ENCODE results near the gene TAS2R41.
"Not testable (repeated sequence)": the region's sequence is repeated elsewhere in the genome, so short reads cannot be mapped to it uniquely, and the experiment has no call there.

The TAS2R41 gene

GRCh38 chr7:143456992-143457793 is 20.5 kb upstream of the TAS2R41 start:
- no peak for DNase-seq

- DNase-seq: no peak
These were observed 19.4 kb upstream of the TAS2R41 start for GRCh38 chr7:143458263-143458662.

GRCh38 chr7:143458681-143459080 is 19.0 kb upstream of the TAS2R41 start:
- no peak for DNase-seq

DNA sequence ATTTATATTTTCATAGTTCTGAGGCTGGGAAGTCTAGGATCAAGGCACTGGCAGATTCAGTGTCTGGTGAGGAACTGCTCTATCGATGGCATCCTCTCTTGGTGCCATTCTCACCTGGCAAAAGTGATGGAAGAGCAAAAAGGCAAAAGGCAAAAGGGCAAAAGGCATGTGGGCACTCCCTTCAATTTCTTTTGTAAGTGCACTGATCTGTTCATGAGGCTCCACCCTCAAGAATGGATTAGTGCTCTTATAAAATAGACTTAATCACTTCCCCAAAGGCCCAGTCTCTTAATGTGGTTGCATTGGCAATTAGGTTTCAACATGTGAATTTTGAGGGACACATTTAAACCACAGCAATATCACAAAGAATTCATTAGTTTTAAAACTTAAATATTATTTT is 18.3 kb upstream of the TAS2R41 start:
- DNase-seq: no peak

- no peak for DNase-seq
These were observed 17.2 kb upstream of the TAS2R41 start for GRCh38 chr7:143460271-143460979.

DNA sequence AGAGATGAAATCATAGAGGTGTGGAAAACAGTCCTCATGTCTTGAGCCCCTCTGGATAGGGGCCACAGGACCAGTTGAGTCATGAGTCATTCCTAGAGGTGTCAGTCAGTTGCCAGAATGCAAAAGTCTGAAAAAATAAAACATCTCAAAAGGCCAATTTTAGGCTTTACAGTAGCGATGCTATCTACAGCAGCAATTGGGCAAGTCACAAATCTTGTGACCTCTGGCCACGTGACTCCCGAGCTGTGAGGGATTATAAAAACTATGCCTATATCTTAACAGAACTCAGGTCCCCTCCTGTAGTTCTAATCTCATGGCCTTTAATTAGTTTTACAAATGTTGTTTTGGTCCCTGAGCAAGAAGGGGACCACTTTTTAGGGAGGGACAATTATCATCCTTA is 15.6 kb upstream of the TAS2R41 start:
- DNase-seq: no peak

- DNase-seq: no peak
These were observed 14.1 kb upstream of the TAS2R41 start for GRCh38 chr7:143463556-143463955.

DNA sequence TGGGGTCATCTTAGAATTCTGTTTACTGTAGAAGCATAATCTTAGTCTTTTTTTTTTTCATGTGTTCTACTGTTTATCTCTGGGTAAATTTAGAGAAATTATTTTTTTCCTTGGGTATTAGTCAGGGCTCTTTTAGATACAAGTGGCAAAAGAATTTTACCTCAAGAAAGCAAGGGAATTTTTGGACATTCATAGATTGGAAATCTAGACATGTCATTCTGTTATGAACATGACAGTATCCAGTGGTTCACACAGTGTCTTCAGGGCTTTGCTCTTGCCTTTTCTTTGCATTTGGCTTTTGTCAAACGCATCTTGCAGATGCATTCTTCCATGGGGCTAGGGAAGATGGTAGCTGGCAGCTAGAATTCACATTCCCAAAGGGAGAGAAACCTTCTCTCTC is 13.7 kb upstream of the TAS2R41 start:
- DNase-seq: no peak

DNA sequence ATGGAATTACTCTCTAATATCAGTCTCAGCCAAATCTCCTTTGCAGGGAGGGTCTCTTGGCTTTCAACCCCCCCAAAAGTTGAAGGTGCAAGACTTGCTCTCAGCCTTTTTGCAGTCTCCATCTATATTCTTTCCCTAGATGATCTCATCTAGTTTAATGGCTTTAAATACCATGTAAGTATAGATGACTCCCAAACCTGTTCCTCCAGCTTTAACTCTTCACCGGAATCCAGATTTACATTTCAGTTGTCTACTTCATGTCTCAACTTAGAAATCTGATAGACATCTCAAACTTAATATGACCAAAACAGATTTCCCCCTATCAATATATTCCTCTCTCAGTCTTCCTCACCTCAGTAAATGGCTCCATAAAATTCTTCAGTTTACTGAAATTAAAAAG is 9.9 kb upstream of the TAS2R41 start:
- no peak for DNase-seq

- DNase-seq: not testable (repeated sequence)
These were observed 5.5 kb upstream of the TAS2R41 start for GRCh38 chr7:143472071-143472689.

GRCh38 chr7:143479055-143479766 is 1.5 kb downstream of the TAS2R41 start:
- DNase-seq: no peak

- DNase-seq: no peak
These were observed 2.8 kb downstream of the TAS2R41 start for GRCh38 chr7:143480501-143480900.

GRCh38 chr7:143484119-143484518 is 6.4 kb downstream of the TAS2R41 start:
- DNase-seq: no peak

DNA sequence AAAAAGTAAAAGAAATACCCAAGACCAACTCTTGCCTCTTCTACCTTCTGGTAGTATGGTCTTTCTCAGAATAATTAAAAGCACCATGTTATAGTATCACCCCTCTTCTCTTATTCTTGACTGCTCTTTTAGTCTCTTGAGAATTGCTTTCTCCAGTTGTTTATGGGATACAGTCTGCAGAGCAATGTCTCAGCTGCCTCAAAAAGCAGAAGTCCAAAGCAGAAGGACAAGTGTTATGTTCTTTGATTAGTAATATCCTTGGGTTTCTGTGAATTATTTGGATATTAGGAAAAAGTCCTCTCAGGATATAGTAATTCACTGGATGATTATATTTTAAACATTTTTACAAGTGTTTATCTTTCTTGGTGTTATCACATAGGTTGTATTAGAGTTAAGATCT is 7.4 kb downstream of the TAS2R41 start:
- DNase-seq: no peak

DNA sequence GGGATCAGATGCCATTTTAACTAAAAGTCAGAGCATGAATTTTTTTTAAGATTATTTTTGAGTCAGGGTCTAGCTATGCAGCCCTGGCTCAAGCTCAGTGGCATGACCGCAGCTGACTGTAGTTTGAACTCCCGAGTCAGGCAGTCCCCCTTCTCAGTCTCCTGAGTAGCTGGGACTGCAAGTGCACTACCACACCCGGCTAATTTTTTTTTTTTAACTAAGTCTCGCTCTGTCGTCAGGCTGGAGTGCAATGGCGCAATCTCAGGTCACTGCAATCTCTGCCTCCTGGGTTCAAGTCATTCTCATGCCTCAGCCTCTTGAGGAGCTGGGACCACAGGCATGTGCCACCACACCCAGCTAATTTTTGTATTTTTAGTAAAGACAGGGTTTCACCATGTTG is 7.8 kb downstream of the TAS2R41 start:
- DNase-seq: no peak

GRCh38 chr7:143486266-143486665 is 8.6 kb downstream of the TAS2R41 start:
- DNase-seq: not testable (repeated sequence)

- DNase-seq: no peak
These were observed 9.4 kb downstream of the TAS2R41 start for GRCh38 chr7:143487061-143487460.

DNA sequence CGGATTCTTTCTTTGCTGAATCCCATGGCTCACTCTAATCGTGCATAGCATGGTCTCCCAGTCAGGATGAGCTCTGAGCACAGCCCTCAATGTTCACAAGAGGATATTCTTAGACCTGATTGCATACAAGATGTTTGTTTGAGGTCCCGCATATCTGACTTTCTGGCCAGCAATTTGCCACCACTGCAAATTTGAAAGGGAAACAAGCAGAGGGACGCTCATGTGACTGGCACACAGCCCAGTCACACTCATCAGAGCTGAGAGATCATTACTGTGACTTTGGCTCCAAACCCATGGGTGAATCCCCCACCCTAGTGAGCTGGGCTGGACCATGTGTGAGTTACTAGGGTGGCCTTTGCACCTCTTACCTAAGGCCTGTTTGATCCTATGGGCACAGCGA is 9.9 kb downstream of the TAS2R41 start:
- DNase-seq: no peak

DNA sequence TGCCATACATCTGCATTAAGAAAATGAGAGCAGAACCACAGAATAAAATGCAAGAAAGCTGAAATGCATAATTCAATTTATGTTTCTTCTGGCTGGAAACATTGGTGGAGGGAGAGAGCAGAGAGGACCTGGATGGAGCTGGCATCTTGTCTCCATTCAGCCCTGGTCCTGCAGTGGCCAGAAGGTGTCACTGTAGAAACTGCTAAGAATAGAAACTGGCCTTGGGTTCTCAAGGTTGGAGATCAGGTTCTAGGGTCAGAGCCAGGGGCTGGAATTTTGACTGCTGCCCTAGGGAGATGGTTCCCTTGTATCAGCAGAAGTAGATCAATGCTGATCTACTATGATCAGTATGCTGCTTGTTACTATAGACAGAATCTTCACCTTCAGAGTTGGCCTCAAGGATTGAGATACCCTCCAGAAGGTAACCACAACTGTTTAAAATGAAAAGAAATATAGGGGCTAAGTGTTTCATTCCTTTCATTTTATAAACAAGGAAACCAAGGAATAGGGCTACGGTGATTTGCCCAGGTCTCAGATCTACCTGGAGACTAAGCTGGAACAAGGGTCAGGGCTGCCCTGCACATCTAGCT is 13.1 kb downstream of the TAS2R41 start:
- DNase-seq: no peak

GRCh38 chr7:143492043-143492471 is 14.4 kb downstream of the TAS2R41 start:
- no peak for DNase-seq

DNA sequence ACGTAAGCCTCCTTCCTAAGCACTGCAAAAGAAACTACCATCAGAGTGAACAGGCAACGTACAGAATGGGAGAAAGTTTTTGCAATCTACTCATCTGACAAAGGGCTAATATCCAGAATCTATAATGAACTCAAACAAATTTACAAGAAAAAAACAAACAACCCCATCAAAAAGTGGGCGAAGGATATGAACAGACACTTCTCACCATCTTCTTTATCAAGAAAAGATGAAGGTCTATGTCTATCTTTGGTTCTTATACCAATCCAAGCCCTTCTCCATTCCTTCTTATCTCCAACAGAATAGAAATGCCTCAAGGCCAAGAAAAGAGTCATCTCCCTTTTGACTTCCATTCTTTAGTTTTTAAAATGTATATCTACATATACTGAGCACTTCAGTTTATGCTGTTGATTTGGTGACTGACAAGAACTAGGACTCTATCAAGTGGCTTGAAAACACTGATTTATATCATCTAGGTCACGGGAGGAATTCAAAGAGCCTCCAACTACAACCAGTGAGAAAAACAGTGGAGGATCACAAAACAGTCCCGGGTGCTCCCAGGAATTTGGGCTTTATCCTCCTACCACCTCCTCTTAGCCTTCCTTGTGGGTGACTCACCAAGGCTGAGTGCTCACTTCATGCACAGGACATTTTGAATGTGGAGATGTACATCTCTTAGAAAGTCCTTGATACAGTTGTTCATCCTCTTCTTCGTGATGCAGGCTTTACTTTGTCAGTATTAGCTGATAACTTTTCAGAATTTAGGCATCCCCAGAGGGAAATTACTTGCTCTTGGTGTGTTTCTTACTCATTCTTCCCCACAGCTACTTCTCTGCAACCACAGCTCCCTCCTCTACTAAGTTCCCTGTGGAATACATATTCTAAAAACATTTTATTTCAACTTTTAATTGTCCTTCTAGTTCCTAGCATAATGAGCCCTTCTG is 15.4 kb downstream of the TAS2R41 start:
- no peak for DNase-seq

DNA sequence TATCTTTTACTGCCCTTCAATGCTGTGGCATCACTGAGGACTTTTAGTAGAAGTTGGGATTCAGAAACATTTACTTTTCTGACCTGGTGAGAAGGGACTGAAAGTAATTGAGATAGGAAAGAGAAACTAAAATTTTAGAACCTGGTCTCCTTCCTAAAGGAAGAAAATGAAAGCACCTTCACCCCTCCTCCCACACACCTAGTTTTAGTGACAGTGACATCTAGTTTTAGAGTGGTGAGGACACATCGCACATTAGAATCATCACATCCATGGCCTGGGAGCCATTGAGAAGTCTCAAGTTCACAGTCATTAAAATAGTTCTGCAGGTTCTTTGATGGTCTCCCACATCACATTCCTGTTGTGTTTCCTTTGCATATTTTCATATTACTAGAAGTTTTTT is 16.1 kb downstream of the TAS2R41 start:
- no peak for DNase-seq

Data from stimulated activated CD4-positive, alpha-beta T cell treated with anti-CD3 and anti-CD28 coated beads, Interleukin-4, amount 100 ng/mL, for 24 hours (primary cell).